ENCODE data around the gene SNRNP200. TPM values are rescaled to one million over a fixed set of nuclear protein-coding genes. Genes with fewer than 3 reads are reported as not detected.
A peak's percentile ranks its signal among the peaks of the same experiment; 100 is the strongest.

SNRNP200 gene
- total RNA-seq, 1 experiment from 2014 or later = 68.1 TPM

DNA sequence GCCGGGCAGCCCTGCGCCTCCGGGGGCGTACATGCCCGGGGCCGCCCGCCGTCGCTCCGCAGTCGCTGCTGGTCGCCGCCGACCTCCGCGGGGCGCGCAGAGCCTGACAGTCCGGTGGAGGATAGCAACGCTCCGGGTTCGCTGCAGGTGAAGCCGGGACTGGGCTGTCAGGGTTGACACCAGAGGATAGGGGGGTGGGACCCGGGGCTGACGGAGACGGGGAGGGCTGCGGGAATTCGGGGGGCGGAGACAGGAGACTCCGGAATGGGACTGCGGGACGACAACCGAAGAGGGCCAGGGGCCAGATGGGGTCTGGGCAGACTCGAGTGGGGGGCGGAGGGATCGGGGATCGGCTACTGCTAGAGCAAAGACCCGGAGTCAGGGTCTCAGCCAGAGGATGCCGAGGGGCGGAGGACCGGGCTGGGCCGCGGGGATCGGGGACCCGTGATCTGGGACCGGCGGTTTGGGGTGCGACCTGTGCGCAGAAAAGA lies 40.0 kb downstream of the SNRNP200 start:
- Histone ChIP-seq H3K9me3 (ENCODE audit: low read length) (no peaks in the 10 kb centered on the region), H3K4me1 (ENCODE audit: low read length) (peaks cover 37% of the 10 kb centered on the region), H3K27ac (ENCODE audit: low read length) (no peak overlapping the region), H3K4me3 (ENCODE audit: low read length) (peak overlapping the region; percentile 100), H3K9ac (ENCODE audit: low read length) (peak overlapping the region; percentile 94), H3K27me3 (ENCODE audit: low read length) (no peaks in the 10 kb centered on the region), H4K20me1 (ENCODE audit: insufficient read depth, low read depth, low read length) (peaks cover 26% of the 10 kb centered on the region; the same call in 1 of the 2 replicates), H2AFZ (ENCODE audit: low read length) (peak overlapping the region; percentile 74; the same call in 1 of the 2 replicates), H3K36me3 (ENCODE audit: insufficient read depth, low read length) (peaks cover 20% of the 10 kb centered on the region; the same call in 1 of the 2 replicates), H3K9me2 (replicated peaks; ENCODE audit: insufficient read depth, low read length) (no peaks in the 10 kb centered on the region), H3K4me2 (ENCODE audit: low read depth, low read length, poor library complexity, severe bottlenecking) (peak overlapping the region; percentile 90), H3K79me2 (ENCODE audit: low read length) (peaks cover 79% of the 10 kb centered on the region)
- DNase-seq = peak; percentile 57

DNA sequence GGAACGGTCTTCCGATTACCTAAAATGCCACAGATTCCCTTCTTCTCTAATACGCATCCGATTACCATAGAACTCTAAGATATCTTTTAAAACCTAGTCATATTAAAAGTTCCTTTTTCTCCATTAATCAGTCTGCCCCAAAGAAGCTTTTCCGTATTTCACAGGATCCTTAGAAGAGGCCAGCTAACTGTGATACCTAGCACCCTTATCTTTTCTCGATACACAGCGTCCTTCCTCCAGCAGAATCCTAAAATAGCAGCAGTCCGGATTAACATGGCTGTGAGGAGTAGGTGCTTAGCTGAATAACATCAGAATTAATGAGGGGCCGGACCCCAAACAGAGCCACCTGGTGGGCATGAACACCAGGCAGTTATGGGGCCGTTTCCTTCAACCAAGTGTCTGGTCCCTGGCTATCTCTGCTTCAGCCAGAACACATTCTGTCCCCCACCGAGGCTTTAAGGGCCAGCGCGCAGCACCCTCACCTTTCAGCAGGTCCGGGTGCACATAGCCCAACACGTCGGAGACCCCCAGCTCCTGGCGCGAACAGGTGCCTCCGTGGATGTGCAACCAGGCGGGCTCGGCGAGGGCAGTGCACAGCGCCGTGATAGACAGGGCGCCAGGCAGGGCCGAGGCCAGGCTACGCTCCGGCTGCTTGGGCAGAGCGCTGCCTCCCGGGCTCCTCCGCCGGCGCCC lies 40.5 kb downstream of the SNRNP200 start:
- Histone ChIP-seq H3K36me3 (ENCODE audit: insufficient read depth, low read length) (peaks cover 20% of the 10 kb centered on the region; the same call in 1 of the 2 replicates), H3K9me3 (ENCODE audit: low read length) (no peaks in the 10 kb centered on the region), H3K9ac (ENCODE audit: low read length) (peak overlapping the region; percentile 94), H3K27me3 (ENCODE audit: low read length) (no peaks in the 10 kb centered on the region), H3K9me2 (replicated peaks; ENCODE audit: insufficient read depth, low read length) (no peaks in the 10 kb centered on the region), H4K20me1 (ENCODE audit: insufficient read depth, low read depth, low read length) (peaks cover 31% of the 10 kb centered on the region; the same call in 1 of the 2 replicates), H2AFZ (ENCODE audit: low read length) (no peak overlapping the region), H3K4me1 (ENCODE audit: low read length) (peaks cover 43% of the 10 kb centered on the region), H3K27ac (ENCODE audit: low read length) (0 out of 2 replicates have a peak overlapping the region, but pooled peaks have one; percentile 8), H3K79me2 (ENCODE audit: low read length) (peaks cover 85% of the 10 kb centered on the region), H3K4me2 (ENCODE audit: low read depth, low read length, poor library complexity, severe bottlenecking) (peak overlapping the region; percentile 90), H3K4me3 (ENCODE audit: low read length) (peak overlapping the region; percentile 100)
- DNase-seq = peak; percentile 77

DNA sequence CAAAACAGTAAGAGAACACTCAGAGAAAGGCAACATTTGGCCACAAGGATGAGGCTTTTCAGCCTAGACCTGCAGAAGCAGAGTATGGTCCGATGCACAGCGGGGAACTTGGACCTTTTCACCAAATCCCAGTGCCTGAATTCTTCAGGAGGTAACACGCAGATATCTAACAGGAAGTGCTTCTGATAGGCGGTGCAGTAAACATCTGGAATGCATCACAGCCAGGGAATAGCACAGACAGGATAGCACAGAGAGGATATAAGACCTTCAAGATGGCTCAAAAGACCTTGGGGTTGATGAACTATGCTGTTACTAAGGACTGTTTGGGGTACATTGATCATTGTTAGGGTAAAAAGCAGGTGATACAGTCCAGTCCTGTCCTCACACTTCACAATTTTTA lies 41.3 kb downstream of the SNRNP200 start:
- H3K27me3 ChIP-seq (ENCODE audit: low read length) = no peaks in the 10 kb centered on the region
- DNase-seq = no peak
- peaks cover 92% of the 10 kb centered on the region for H3K79me2 ChIP-seq (ENCODE audit: low read length)
- peaks cover 44% of the 10 kb centered on the region for H3K4me1 ChIP-seq (ENCODE audit: low read length)
- peak overlapping the region; percentile 100 for H3K4me3 ChIP-seq (ENCODE audit: low read length)
- H2AFZ ChIP-seq (ENCODE audit: low read length) = no peak overlapping the region
- peak overlapping the region; percentile 8; the same call in 1 of the 2 replicates for H3K27ac ChIP-seq (ENCODE audit: low read length)
- H4K20me1 ChIP-seq (ENCODE audit: insufficient read depth, low read depth, low read length) = peaks cover 32% of the 10 kb centered on the region; the same call in 1 of the 2 replicates
- H3K4me2 ChIP-seq (ENCODE audit: low read depth, low read length, poor library complexity, severe bottlenecking) = peak overlapping the region; percentile 90
- no peaks in the 10 kb centered on the region for H3K9me3 ChIP-seq (ENCODE audit: low read length)
- H3K9ac ChIP-seq (ENCODE audit: low read length) = peak overlapping the region; percentile 94
- H3K9me2 ChIP-seq (replicated peaks; ENCODE audit: insufficient read depth, low read length) = no peaks in the 10 kb centered on the region
- peaks cover 17% of the 10 kb centered on the region; the same call in 1 of the 2 replicates for H3K36me3 ChIP-seq (ENCODE audit: insufficient read depth, low read length)

DNA sequence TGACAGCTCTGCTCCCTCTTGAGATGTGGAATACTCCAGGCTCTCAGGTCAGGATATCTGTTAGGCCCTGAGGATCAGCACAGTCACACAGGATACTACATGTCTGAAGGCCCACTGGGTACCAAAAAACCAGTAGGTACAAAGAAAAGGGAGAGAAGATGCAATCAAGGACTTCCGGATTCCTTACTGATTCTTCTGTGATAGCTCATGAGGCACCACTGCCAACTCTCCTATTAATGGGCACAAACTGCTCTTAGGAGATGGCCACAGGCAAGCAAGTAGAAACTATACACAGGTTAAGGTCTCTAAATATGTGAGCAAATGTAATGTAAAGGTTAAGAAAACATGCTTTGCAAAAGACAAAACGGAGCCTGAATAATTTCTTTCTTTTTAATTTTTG lies 43.0 kb downstream of the SNRNP200 start:
- no peaks in the 10 kb centered on the region for H3K27me3 ChIP-seq (ENCODE audit: low read length)
- DNase-seq = no peak
- H3K4me3 ChIP-seq (ENCODE audit: low read length) = no peak overlapping the region
- no peaks in the 10 kb centered on the region for H3K9me3 ChIP-seq (ENCODE audit: low read length)
- peaks cover 41% of the 10 kb centered on the region for H3K4me1 ChIP-seq (ENCODE audit: low read length)
- no peak overlapping the region for H3K4me2 ChIP-seq (ENCODE audit: low read depth, low read length, poor library complexity, severe bottlenecking)
- H3K9ac ChIP-seq (ENCODE audit: low read length) = no peak overlapping the region
- no peak overlapping the region for H2AFZ ChIP-seq (ENCODE audit: low read length)
- peaks cover 3% of the 10 kb centered on the region; the same call in 1 of the 2 replicates for H3K36me3 ChIP-seq (ENCODE audit: insufficient read depth, low read length)
- peaks cover 26% of the 10 kb centered on the region; the same call in 1 of the 2 replicates for H4K20me1 ChIP-seq (ENCODE audit: insufficient read depth, low read depth, low read length)
- H3K27ac ChIP-seq (ENCODE audit: low read length) = no peak overlapping the region
- no peaks in the 10 kb centered on the region for H3K9me2 ChIP-seq (replicated peaks; ENCODE audit: insufficient read depth, low read length)
- peaks cover 94% of the 10 kb centered on the region for H3K79me2 ChIP-seq (ENCODE audit: low read length)

DNA sequence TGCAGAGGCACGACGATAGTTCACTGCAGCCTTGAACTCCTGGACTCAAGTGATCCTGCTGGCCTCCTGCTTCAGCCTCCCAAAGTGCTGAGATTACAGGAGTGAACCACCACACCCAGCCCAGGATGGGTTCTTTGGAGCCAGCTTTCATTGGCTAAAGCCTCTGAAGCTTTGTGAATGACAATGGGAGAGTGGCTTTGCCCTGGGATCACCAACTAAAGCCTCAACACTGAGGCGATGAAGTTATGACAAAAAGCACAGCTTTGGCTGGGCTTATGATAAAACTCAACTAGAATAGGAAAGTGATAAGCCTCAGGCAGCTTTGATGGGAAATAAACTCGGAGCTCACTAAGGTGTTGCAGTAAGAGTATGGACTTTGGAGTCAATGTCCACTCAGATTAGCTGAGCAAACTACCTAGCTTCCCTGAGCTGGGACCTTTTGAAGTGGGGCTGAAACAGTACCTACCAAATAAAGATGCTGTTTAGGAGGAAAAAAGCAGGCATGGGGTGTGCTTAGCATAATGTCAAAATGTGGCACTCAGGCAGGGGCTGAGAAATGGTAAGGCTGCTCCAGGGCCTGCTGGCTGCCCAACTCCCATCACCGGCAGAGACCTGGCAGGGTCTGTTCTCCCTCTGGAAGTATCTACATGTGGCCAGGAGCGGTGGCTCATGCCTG lies 43.9 kb downstream of the SNRNP200 start:
- peak overlapping the region; percentile 35; the same call in 1 of the 2 replicates for H3K9ac ChIP-seq (ENCODE audit: low read length)
- H3K4me3 ChIP-seq (ENCODE audit: low read length) = no peak overlapping the region
- H3K9me2 ChIP-seq (replicated peaks; ENCODE audit: insufficient read depth, low read length) = no peaks in the 10 kb centered on the region
- no peaks in the 10 kb centered on the region for H3K9me3 ChIP-seq (ENCODE audit: low read length)
- DNase-seq = no peak
- H3K79me2 ChIP-seq (ENCODE audit: low read length) = peaks cover 91% of the 10 kb centered on the region
- H3K4me1 ChIP-seq (ENCODE audit: low read length) = peaks cover 36% of the 10 kb centered on the region
- no peak overlapping the region for H3K27ac ChIP-seq (ENCODE audit: low read length)
- no peaks in the 10 kb centered on the region for H3K27me3 ChIP-seq (ENCODE audit: low read length)
- H4K20me1 ChIP-seq (ENCODE audit: insufficient read depth, low read depth, low read length) = peaks cover 20% of the 10 kb centered on the region; the same call in 1 of the 2 replicates
- peaks cover 8% of the 10 kb centered on the region; the same call in 1 of the 2 replicates for H3K36me3 ChIP-seq (ENCODE audit: insufficient read depth, low read length)
- no peak overlapping the region for H3K4me2 ChIP-seq (ENCODE audit: low read depth, low read length, poor library complexity, severe bottlenecking)
- H2AFZ ChIP-seq (ENCODE audit: low read length) = no peak overlapping the region

DNA sequence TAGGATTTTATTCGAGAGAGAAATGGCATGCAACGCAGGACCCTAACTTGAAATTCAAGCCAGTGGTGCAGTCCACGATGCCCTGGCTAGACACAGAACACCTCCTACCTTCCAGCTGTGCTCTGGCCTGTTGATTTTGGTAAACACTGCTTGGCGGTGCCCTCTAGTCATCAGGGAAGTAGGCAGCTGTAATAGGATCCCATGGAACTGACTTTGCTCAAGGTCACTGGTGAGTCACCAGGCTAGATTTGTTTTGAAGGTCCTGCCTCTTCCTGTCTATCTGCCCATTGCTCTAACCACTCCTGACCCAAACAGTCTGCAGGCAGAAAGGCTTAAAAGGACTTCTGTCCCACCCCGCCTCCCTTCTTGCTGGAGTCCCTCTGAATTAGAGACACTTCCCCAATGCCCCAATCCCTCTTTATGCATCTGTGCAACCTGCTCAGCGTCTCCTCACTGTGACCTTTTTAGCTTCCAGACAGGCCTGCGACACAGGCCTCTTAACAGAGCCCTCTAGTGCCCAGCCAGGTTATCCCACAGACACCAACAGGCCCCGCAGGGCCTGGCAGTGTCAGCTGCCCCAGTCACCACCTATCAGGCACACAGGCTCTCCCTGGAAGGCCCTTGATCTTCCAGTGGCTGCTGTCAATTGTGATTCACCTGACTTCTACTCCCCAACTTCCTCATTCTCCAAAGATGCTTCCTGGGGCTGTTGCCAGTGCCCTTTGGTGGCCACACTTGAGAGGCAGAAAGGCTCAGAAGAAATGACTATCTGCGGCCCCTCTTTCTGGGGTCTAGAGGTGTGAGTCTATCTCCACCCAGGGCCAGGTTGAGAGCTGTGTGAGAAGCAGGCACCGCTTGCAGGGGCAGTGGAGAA lies 44.7 kb downstream of the SNRNP200 start:
- H3K36me3 ChIP-seq (ENCODE audit: insufficient read depth, low read length) = peaks cover 8% of the 10 kb centered on the region; the same call in 1 of the 2 replicates
- no peaks in the 10 kb centered on the region for H3K27me3 ChIP-seq (ENCODE audit: low read length)
- H3K9me2 ChIP-seq (replicated peaks; ENCODE audit: insufficient read depth, low read length) = no peaks in the 10 kb centered on the region
- peaks cover 36% of the 10 kb centered on the region for H3K4me1 ChIP-seq (ENCODE audit: low read length)
- peak overlapping the region; percentile 21 for H3K27ac ChIP-seq (ENCODE audit: low read length)
- DNase-seq = peak; percentile 80
- peak overlapping the region; percentile 16; the same call in 1 of the 2 replicates for H3K4me3 ChIP-seq (ENCODE audit: low read length)
- H3K9me3 ChIP-seq (ENCODE audit: low read length) = no peaks in the 10 kb centered on the region
- no peak overlapping the region for H2AFZ ChIP-seq (ENCODE audit: low read length)
- H3K4me2 ChIP-seq (ENCODE audit: low read depth, low read length, poor library complexity, severe bottlenecking) = peak overlapping the region; percentile 16
- H3K79me2 ChIP-seq (ENCODE audit: low read length) = peaks cover 86% of the 10 kb centered on the region
- H4K20me1 ChIP-seq (ENCODE audit: insufficient read depth, low read depth, low read length) = peaks cover 18% of the 10 kb centered on the region; the same call in 1 of the 2 replicates
- peak overlapping the region; percentile 35 for H3K9ac ChIP-seq (ENCODE audit: low read length)

DNA sequence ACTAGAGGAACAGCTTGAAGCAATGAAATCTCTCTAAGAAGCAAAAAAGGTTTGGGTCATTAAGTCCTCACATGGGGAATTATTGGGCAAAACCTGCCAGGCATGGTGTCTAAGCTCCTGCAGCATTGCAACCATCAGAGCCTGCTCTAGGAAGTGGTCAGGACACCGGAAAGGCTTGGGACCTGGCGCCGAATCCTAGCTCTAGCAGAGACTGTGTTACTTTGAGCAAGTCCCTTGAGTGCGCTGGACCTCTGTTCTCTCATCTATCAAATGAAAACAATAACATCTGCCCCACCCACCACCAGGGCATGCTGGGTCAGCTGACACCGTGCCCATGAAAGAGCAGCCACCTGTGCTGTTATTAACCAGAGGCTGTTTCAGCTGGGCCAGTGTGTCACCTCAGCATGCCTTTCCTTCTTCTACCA lies 45.8 kb downstream of the SNRNP200 start:
- no peak for DNase-seq
- Histone ChIP-seq H3K4me2 (ENCODE audit: low read depth, low read length, poor library complexity, severe bottlenecking) (no peak overlapping the region), H4K20me1 (ENCODE audit: insufficient read depth, low read depth, low read length) (peaks cover 16% of the 10 kb centered on the region; the same call in 1 of the 2 replicates), H3K9me3 (ENCODE audit: low read length) (no peaks in the 10 kb centered on the region), H3K79me2 (ENCODE audit: low read length) (peaks cover 77% of the 10 kb centered on the region), H3K9ac (ENCODE audit: low read length) (no peak overlapping the region), H2AFZ (ENCODE audit: low read length) (no peak overlapping the region), H3K27me3 (ENCODE audit: low read length) (no peaks in the 10 kb centered on the region), H3K27ac (ENCODE audit: low read length) (no peak overlapping the region), H3K36me3 (ENCODE audit: insufficient read depth, low read length) (peaks cover 17% of the 10 kb centered on the region; the same call in 1 of the 2 replicates), H3K4me3 (ENCODE audit: low read length) (no peak overlapping the region), H3K9me2 (replicated peaks; ENCODE audit: insufficient read depth, low read length) (no peaks in the 10 kb centered on the region), H3K4me1 (ENCODE audit: low read length) (peaks cover 34% of the 10 kb centered on the region)

Data from Karpas-422 (cell line).